Measurements from ENCODE around the gene C11orf21. TPM values are rescaled to one million over a fixed set of nuclear protein-coding genes. Genes with fewer than 3 reads are reported as not detected.

The C11orf21 gene
- polyA plus RNA-seq, 5 donors, result 1.3 to 2.5 (median 1.9) TPM

GRCh38 chr11:2321311-2321683, 19.6 kb upstream of the C11orf21 start:
- no peak for DNase-seq

DNA sequence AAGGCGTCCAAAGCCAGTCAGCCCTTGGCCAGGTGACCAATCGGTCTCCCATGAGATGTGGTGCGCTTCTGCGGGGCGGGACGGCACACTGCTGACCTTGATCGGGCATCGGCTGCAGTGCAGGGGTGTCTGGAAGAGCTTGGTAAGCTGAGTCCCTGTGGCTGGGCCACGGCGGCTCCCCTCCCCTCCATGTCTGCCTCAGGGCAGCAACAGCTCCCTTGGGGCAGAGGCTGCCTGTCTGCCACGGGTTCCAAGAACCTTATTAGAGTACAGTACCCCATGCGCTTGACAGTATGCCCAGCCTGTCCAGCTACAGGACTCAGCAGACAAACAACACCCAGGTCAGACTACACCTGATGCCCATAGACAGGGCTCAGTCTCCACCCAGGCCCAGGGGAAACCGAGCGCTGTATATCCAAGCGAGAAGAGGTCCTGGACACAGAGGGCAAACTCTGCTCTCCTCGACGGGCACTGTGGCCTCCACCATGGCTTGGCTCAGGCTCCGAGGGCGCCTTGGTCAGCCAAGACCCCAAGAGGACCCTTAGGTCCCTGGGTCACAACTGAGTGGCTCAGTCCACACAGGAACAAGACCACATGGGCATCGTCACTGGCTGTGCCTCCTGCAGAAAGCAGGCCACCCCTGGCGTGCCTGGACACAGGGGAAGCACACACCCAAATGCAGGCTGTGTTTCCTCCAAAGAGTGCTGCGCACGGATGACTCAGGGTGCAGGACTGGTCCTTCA, 19.0 kb upstream of the C11orf21 start:
- no peak for DNase-seq

DNA sequence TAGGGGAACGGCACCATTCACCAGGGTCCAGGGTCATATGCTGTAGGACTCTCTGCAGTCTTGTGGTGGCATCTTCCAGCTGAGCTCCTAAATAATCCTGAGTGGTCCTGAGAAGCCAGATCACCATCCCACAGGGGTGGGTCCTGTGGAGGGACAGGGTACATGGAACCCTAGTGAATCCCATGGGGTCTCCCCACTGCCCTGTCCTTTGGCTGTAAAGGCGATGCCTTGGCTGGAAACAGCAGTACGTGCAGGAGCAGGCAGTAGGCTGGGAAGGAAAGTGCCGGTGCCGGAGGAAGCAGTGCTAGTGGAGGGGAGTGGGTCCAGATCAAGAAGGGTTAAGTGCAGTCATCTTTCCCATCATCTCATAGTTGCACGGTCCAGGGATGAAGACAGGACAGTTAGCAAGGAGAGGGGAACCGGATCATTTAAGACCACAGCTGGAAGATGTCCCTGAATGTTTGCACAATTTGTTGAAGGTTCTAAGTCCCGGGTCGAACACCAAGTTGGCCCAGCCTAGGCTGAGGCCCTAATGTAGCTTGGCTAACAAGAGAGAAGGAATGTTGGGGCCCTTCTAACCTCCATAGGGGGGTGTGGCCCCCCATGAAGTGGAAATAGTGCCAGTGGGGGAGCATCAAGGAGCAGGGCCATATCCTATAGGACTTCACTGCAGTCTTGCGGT, 18.2 kb upstream of the C11orf21 start:
- peak in 1 of 2 donors; percentile 39 for DNase-seq

DNA sequence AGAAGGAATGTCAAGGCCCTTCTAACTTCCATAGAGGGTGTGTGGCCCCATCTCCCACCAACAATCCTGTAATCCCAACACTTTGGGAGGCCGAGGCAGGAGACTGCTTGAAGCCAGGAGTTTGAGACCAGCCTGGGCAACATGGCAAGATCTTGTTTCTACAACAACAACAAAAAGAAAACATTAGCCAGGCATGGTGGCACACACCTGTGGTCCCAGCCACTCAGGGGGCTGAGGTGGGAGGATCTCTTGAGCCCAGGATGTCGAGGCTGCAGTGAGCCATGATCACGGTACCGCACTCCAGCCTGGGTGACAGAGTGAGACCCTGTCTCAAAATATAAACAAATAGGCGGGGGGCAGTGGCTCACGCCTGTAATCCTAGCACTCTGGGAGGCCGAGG, 17.0 kb upstream of the C11orf21 start:
- no peak for DNase-seq

DNA sequence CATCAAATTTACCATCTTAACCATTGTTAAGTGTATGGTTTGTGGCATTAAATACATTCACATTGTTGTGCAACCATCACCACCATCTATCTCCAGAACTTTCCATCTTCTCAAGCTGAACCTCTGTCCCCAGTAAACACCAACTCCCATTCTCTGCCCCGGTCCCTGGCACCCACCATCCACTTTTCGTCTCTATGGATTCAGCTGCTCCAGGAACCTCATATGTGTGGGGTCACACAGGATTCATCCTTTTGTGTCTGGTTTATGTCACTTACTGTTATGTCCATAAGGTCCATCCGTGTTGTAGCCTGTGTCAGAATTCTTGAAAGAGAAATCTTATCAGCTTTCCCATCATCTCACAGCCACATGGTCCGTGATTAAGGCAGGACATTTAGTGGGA, 16.4 kb upstream of the C11orf21 start:
- no peak for DNase-seq

DNA sequence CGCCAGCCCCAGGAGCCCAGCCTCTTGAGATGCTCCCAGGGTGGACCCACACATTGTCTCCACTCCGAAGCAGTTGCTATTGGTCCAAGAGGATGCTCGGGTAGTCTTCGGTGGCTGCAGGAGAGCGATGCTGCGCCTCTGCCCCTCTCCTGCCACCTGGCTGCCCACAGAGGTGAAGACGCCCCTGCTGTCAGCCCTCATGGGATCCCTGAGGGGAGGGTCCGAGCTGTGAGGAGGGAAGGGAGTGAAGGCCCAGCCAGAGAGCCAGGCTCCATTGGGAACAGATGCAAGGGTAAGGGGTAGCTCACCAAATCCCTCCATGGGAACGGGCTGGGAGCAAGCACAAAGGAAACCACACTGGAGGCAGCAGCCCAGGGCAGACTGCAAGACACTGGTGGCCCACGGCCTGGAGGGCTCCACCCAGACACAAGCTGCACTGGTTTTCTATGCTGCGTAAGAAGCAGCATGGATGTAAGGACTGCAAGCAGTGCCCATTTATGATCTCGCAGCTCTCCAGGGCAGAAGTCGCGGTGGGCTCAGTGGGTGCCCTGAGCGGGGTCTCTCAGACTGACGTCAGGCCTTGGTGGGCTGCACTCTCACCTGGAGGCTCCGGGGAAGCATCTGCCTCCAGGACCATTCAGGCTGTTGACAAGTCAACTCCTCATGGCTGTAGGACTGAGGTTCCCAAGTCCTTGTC, 15.8 kb upstream of the C11orf21 start:
- DNase-seq, result no peak

GRCh38 chr11:2316963-2317244, 15.2 kb upstream of the C11orf21 start:
- no peak for DNase-seq

GRCh38 chr11:2316169-2316962, 14.6 kb upstream of the C11orf21 start:
- no peak for DNase-seq

DNA sequence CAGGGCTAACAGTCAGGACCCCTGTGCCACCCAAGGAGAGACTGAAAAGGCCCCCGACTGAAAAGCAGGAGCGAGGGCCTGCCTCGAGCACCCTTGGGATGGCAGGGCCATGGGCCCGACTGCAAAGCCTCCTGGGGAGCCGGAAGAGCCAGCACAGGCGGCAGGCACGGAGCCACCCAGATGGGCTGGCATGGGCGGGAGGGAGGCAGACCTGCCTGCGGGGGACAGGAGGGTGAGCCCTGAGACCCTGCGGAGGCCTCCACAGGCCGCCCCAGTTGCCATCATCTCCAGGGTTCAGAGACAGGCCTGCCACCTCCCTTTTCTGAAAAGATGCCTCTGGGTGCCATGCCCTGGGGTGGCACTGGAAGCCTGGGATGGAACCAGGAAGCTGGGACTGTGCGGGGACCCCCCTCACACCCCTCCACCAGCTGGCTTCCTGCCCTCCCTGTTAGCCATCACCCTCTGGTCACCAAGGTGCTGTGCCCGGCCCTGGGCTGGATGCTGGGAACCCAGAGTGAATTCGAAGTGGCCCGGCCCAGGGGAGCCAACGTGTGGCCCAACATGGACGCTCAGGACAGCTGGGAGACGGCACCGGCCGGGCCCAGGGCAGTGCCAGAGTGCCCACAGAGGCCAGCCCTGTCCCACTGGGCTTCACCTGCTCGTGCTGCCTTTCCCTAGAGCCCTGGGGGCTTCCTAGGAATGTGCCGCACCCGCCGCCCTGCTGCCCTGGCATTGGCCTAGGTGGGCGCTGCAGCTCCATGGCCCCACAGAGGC, 13.9 kb upstream of the C11orf21 start:
- DNase-seq, result no peak

GRCh38 chr11:2314525-2315394, 13.0 kb upstream of the C11orf21 start:
- DNase-seq, result peak; percentile 95

- DNase-seq, result no peak
Measured at GRCh38 chr11:2314136-2314524, 12.4 kb upstream of the C11orf21 start.

DNA sequence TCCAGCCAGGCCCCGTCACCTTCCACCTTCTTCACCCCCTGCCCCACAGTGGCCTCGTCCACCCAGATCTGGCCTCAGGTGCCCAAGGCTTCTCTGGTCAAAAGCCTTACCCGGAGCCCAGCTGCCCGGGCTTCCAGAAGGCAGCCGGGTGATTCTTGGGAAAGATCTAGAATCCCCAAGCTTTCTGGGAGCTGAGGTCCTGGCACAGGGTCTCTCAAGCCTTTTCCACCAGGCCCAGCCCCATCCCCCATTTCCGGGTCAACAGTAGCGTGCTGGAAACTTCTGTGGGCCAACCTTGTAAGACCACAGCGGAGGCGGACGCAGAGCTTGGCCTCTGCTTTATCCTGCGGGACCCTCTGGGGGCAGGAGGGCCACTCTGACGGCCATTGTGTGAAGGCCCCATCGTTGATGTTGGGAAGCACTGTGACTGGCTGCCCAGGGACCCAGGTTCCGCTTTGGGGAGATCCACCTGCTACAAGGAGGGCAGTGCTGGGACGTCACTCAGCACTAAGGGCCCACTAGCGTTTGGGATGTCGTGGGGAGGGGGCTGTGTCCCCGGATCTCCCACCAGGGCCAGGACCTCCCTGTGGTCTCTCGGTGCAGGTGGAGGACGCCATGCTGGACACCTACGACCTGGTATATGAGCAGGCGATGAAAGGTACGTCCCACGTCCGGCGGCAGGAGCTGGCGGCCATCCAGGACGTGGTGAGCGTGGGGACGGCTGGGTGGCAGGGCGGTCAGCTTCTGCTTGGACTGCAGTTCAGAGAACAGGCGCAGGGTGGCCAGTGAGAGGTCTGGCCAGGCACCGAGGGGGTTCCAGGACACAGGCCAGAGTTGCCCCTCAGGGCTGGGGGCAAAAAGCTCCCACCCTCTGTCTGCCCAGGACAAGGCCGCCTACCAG, 11.6 kb upstream of the C11orf21 start:
- no peak for DNase-seq

DNA sequence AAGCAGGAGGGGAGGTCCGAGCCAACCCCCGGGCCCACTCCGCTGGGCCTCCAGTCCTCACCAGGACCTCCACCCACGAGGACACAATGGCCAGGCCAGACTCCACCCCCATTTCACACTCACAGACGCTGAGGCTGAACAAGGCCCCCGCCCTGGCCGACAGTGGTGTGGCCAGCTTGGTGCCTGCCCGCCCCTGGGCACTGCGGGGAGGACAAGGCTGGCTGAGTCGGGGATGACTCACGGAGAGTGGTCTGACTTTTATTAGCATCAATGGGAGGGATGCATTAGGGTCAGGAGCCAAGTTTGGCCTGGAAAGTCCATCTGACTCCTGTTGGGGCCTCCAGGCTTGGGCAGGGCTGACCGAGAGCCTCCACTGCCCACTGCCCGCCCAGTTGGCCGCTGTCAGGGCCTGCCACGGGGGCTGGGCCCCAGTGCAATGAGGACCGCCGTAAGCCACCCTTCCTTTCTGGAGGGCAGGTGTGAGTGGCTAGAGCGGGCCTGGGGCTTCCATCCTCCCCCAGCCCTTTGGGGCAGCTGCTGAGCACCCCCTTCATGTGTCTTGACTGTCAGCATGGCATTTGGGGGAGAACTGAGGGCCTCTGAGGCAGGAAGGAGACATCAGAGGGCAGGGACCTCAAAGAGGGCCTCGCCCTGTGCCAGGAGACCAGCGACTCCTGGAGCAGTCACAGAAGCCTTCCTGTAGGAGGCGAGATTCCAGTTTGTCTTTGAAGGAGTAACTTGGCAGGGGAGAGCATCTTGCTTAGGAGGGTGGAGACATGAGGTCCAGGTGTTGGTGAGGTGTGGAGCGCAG, 10.7 kb upstream of the C11orf21 start:
- DNase-seq, result no peak

GRCh38 chr11:2311353-2312133, 9.8 kb upstream of the C11orf21 start:
- no peak for DNase-seq

DNA sequence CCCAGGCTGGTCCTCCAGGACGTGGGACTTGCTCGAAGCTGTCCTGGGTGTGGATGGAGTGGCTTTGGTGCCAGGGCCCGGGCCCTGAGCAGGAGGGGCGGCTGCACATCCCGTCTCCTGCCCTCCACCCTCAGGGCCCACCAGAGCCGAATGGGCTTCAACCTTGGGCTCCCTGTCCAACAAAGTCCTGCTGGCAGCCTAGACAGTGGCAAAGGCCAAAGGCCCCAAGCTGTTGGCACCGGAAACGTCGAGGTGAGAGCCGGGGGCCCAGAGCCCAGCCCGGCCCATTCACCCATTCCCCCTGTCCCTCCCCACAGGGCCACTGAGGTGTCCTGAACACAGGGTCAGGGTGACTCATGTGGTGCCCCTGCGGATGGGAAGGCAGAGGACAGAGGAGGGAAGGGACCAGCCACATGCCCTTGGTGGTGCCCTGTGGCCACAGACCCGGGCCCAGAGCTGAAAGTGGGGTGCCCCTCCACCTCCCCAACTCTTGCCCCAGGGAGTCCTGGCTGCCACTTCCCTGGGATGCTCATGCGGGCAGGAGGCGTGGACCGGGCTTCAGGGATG, 9.2 kb upstream of the C11orf21 start:
- DNase-seq, result no peak

- no peak for DNase-seq
Measured at GRCh38 chr11:2310073-2310785, 8.5 kb upstream of the C11orf21 start.
